ENCODE measurements around the gene ELMOD1. TPM values are rescaled to one million over a fixed set of nuclear protein-coding genes. Genes with fewer than 3 reads are reported as not detected.
A peak's percentile ranks its signal among the peaks of the same experiment; 100 is the strongest.

The ELMOD1 gene
- total RNA-seq, 1 donor from 2014 or later, result not detected

GRCh38 chr11:107583629-107584195, 7.2 kb upstream of the ELMOD1 start:
- Mint-ChIP-seq H3K4me3 (no peak overlapping the region), H3K4me1 (no peaks in the 10 kb centered on the region), H3K36me3 (ENCODE audit: low read depth) (no peaks in the 10 kb centered on the region), H3K27ac (no peak overlapping the region), H3K27me3 (peaks cover 39% of the 10 kb centered on the region), H3K9me3 (peaks cover 5% of the 10 kb centered on the region)
- DNase-seq (no peak), ATAC-seq (ENCODE audit: low read depth) (no peak)
- no peak for TF ChIP-seq CTCF (IDR thresholded peaks at IDR 0.05)
- intact Hi-C loops (cut with micrococcal nuclease), result no loop called here
- ChIA-PET POLR2A (no interaction called here), CTCF (no interaction called here)

- no peaks in the 10 kb centered on the region for H3K36me3 Mint-ChIP-seq (ENCODE audit: low read depth)
- no peak overlapping the region for H3K27ac Mint-ChIP-seq
- POLR2A ChIA-PET, result no interaction called here
- CTCF ChIA-PET, result no interaction called here
- no peak for TF ChIP-seq CTCF (IDR thresholded peaks at IDR 0.05)
- DNase-seq (no peak), ATAC-seq (ENCODE audit: low read depth) (no peak)
- intact Hi-C loops (cut with micrococcal nuclease), result no loop called here
- peaks cover 23% of the 10 kb centered on the region for H3K4me1 Mint-ChIP-seq
- no peak overlapping the region for H3K4me3 Mint-ChIP-seq
- H3K27me3 Mint-ChIP-seq, result peaks cover 63% of the 10 kb centered on the region
- H3K9me3 Mint-ChIP-seq, result no peaks in the 10 kb centered on the region
Observed at GRCh38 chr11:107587306-107587979, 3.5 kb upstream of the ELMOD1 start.

DNA sequence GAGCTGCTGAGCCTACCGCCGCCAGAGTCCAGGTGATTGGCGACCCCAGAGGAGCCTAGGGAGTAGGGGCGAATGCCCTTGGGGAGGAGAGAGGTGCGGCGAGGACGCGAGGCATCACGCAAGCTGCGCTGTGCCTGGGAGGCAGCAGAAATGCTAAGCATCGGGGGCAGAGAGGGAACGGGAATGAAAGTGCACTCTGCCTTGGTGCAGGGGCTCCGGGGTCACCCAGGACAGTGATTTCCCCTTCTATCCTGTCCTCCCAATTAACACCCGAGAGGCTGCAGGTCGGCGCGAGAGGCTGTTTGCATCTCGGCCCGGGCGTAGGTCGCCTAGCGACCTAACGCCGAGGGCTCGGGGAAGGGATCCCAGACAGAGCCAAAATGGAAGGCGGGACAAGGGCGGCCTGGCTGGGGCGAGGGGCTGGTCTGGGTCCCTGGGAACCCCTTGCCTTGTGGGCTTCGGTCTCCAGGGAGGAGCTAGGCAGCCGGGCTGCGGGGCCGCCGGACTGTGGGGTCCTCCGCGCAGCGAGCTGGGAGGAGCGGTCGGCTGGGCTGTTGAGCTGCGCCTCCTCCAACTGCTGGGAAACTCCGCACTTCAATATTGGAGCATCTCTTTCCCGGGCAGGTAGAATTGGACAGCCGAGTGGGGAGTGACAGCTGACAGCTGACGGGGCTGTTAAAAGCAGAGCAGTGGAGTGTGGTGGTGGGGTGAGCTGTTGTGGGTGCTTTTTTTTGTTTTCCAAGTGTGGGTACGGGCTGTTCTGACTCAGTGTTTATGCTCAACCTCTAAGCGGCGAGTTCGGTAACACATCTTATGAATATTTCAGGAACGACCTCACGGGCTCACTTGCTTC, 657 bp downstream of the ELMOD1 start:
- intact Hi-C loops (cut with micrococcal nuclease), result no loop called here
- CTCF ChIA-PET, result interaction anchor here (1.3 kb wide), 1 partner anchor 179 kb away, joined by 4 read pairs; no protein-coding TSS in a partner anchor
- DNase-seq, result peak; percentile 23
- peak; percentile 31 for ATAC-seq (ENCODE audit: low read depth)
- Mint-ChIP-seq H3K36me3 (ENCODE audit: low read depth) (no peaks in the 10 kb centered on the region), H3K27ac (no peak overlapping the region), H3K27me3 (peaks cover 67% of the 10 kb centered on the region), H3K4me1 (peaks cover 28% of the 10 kb centered on the region), H3K9me3 (no peaks in the 10 kb centered on the region), H3K4me3 (peak overlapping the region; percentile 81)
- TF ChIP-seq CTCF (IDR thresholded peaks at IDR 0.05), result no peak
- POLR2A ChIA-PET, result interaction anchor here (0.5 kb wide), 1 partner anchor 8 kb away, joined by 3 read pairs; no protein-coding TSS in a partner anchor

DNA sequence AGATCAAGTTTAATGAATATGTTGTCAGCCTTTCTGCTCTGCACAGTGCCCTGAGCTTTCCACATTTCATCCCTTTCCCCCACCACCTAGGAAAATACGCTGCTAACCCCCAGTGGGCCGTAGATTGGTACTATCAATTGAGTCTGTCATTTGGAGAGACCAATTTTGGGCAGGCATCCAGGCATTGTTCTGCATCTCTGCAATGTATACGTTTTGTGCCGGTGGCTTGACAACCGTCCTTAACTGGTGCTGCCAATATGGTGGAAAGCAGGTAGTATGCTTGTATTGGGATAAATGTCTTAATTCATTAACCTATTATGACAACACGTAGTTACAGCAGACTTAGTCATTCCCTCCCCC, 1.3 kb downstream of the ELMOD1 start:
- intact Hi-C loops (cut with micrococcal nuclease), result no loop called here
- POLR2A ChIA-PET, result no interaction called here
- Mint-ChIP-seq H3K27ac (no peak overlapping the region), H3K4me1 (peaks cover 28% of the 10 kb centered on the region), H3K4me3 (peak overlapping the region; percentile 81), H3K36me3 (ENCODE audit: low read depth) (no peaks in the 10 kb centered on the region), H3K27me3 (peaks cover 66% of the 10 kb centered on the region), H3K9me3 (no peaks in the 10 kb centered on the region)
- CTCF ChIA-PET, result interaction anchor here (1.3 kb wide), 1 partner anchor 179 kb away, joined by 4 read pairs; no protein-coding TSS in a partner anchor
- TF ChIP-seq CTCF (IDR thresholded peaks at IDR 0.05), result no peak
- ATAC-seq (ENCODE audit: low read depth) (no peak), DNase-seq (no peak)

- intact Hi-C loops (cut with micrococcal nuclease), result no loop called here
- DNase-seq, result no peak
- TF ChIP-seq CTCF (IDR thresholded peaks at IDR 0.05), result no peak
- CTCF ChIA-PET, result no interaction called here
- H3K4me1 Mint-ChIP-seq, result peaks cover 28% of the 10 kb centered on the region
- H3K36me3 Mint-ChIP-seq (ENCODE audit: low read depth), result no peaks in the 10 kb centered on the region
- H3K27me3 Mint-ChIP-seq, result peaks cover 65% of the 10 kb centered on the region
- no peaks in the 10 kb centered on the region for H3K9me3 Mint-ChIP-seq
- H3K4me3 Mint-ChIP-seq, result peak overlapping the region; percentile 6
- ATAC-seq (ENCODE audit: low read depth), result no peak
- POLR2A ChIA-PET, result no interaction called here
- H3K27ac Mint-ChIP-seq, result no peak overlapping the region
Observed at GRCh38 chr11:107592813-107593212, 1.9 kb downstream of the ELMOD1 start.
